Keratinocyte (primary cell): ENCODE data around the gene PGM1.

Source experiments
- EZH2 ChIP-seq: IDR thresholded peaks from one replicate; pipeline ENCODE4 v1.6.1; 2012; ENCODE audit warnings: inconsistent platforms, mild to moderate bottlenecking, low read length, moderate library complexity
- TF ChIP-seq, protein P1 (sequence below), 3 experiments: IDR thresholded peaks in 1 of 3; conservative IDR thresholded peaks in 1 of 3; optimal IDR thresholded peaks in 1 of 3; 2 replicates in 2 of 3; 3 replicates in 1 of 3; pipeline versions ENCODE3 to v1.5.1; 2011; ENCODE audit warnings: low read length in 3 of 3, mild to moderate bottlenecking in 3 of 3, moderate library complexity in 2 of 3, control low read depth in 1 of 3, inconsistent platforms in 1 of 3; ENCODE audit not compliant: insufficient read depth in 2 of 3; ENCODE audit errors: extremely low read depth in 1 of 3

DNA sequence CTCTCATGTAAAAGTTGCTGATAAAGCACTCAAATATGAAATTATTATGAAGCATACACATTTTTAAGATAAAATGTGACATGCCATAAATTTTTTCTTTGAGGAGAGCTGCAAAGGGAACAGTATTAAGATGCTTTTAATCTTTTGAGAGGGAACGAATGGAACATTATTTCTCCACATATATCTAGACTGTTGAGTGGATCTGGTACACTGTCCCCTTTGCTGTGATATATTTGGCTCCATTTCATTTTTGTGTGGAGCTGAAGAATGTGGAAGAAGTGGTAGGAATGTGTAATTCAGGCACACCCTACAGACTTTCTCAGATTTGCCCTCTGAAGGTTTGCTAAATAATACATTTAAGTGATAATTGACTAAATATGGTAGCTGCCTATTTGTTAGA, 31.7 kb downstream of the PGM1 start:
- no peak for TF ChIP-seq EZH2
- TF ChIP-seq, protein P1, sequence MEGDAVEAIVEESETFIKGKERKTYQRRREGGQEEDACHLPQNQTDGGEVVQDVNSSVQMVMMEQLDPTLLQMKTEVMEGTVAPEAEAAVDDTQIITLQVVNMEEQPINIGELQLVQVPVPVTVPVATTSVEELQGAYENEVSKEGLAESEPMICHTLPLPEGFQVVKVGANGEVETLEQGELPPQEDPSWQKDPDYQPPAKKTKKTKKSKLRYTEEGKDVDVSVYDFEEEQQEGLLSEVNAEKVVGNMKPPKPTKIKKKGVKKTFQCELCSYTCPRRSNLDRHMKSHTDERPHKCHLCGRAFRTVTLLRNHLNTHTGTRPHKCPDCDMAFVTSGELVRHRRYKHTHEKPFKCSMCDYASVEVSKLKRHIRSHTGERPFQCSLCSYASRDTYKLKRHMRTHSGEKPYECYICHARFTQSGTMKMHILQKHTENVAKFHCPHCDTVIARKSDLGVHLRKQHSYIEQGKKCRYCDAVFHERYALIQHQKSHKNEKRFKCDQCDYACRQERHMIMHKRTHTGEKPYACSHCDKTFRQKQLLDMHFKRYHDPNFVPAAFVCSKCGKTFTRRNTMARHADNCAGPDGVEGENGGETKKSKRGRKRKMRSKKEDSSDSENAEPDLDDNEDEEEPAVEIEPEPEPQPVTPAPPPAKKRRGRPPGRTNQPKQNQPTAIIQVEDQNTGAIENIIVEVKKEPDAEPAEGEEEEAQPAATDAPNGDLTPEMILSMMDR (optimal IDR thresholded peaks at IDR 0.05 in 1 of 3, IDR thresholded peaks at IDR 0.05 in 1 of 3, conservative IDR thresholded peaks at IDR 0.05 in 1 of 3; ENCODE audit: extremely low read depth in 1 of 3, insufficient read depth in 2 of 3, low read length in 3 of 3) = peak in 2 of 3 experiments; percentile 13 to 22
